SK-N-SH treated with all-trans-retinoic acid at 6 μM for 48 hours (cell line): ENCODE data around the gene SEMA5B.

Source experiments
- ATAC-seq: fragments of 200-7000 bp; cut with Tn5 transposase; 3 replicates; pipeline ENCODE4 v1.9.1; 2020; ENCODE audit warnings: mild to moderate bottlenecking, moderate library complexity
- ARNTL ChIP-seq: fragments of 450-650 bp; formaldehyde crosslinking; IDR thresholded peaks from 2 replicates; pipeline ENCODE4 v1.5.0; 2020; ENCODE audit warnings: low read depth, mild to moderate bottlenecking, moderate library complexity, borderline replicate concordance
- BACH2 ChIP-seq: fragments of 250-450 bp; sonication (Bioruptor Pico); IDR thresholded peaks from 2 replicates; pipeline ENCODE4 v1.9.0; 2021; ENCODE audit warnings: mild to moderate bottlenecking, borderline replicate concordance
- CSDC2 ChIP-seq: fragments of 250-450 bp; sonication (Bioruptor Pico); IDR thresholded peaks from 2 replicates; pipeline ENCODE4 v1.5.0; 2020; ENCODE audit warnings: mild to moderate bottlenecking, moderate library complexity
- ESRRG ChIP-seq: fragments of 250-450 bp; sonication (Bioruptor Pico); IDR thresholded peaks from 2 replicates; pipeline ENCODE4 v1.6.1; 2021; ENCODE audit warnings: mild to moderate bottlenecking
- GLIS3 ChIP-seq: fragments of 250-450 bp; sonication (Bioruptor Pico); IDR thresholded peaks from 2 replicates; pipeline ENCODE4 v1.5.0; 2020; ENCODE audit warnings: mild to moderate bottlenecking, moderate library complexity
- ISL1 ChIP-seq: fragments of 250-450 bp; sonication (Bioruptor Pico); IDR thresholded peaks from 2 replicates; pipeline ENCODE4 v2.1.2; 2022; ENCODE audit warnings: mild to moderate bottlenecking, moderate library complexity
- POU6F1 ChIP-seq: fragments of 250-450 bp; sonication (Bioruptor Pico); IDR thresholded peaks from 2 replicates; pipeline ENCODE4 v1.8.0; 2021; ENCODE audit warnings: low read depth, mild to moderate bottlenecking, moderate library complexity, borderline replicate concordance
- PPARA ChIP-seq: fragments of 250-450 bp; sonication (Bioruptor Pico); IDR thresholded peaks from 2 replicates; pipeline ENCODE4 v1.5.0; 2020; ENCODE audit warnings: mild to moderate bottlenecking, borderline replicate concordance
- RARB ChIP-seq: fragments of 250-450 bp; sonication (Bioruptor Pico); IDR thresholded peaks from 2 replicates; pipeline ENCODE4 v1.8.0; 2021; ENCODE audit warnings: mild to moderate bottlenecking, moderate library complexity
- SNAI2 ChIP-seq: fragments of 250-450 bp; sonication (Bioruptor Pico); IDR thresholded peaks from 2 replicates; pipeline ENCODE4 v1.5.0; 2020; ENCODE audit warnings: mild to moderate bottlenecking, moderate library complexity
- TCF4 ChIP-seq: fragments of 250-450 bp; sonication (Bioruptor Pico); IDR thresholded peaks from 2 replicates; pipeline ENCODE4 v1.8.0; 2021; ENCODE audit warnings: mild to moderate bottlenecking, moderate library complexity, borderline replicate concordance
- TOX ChIP-seq: fragments of 250-450 bp; sonication (Bioruptor Pico); IDR thresholded peaks from 2 replicates; pipeline ENCODE4 v1.8.0; 2021; ENCODE audit warnings: mild to moderate bottlenecking, moderate library complexity, borderline replicate concordance
- TSHZ2 ChIP-seq: fragments of 250-450 bp; sonication (Bioruptor Pico); IDR thresholded peaks from 2 replicates; pipeline ENCODE4 v1.5.0; 2020; ENCODE audit warnings: mild to moderate bottlenecking, moderate library complexity
- ZFP3 ChIP-seq: fragments of 250-450 bp; sonication (Bioruptor Pico); IDR thresholded peaks from 2 replicates; pipeline ENCODE4 v1.5.0; 2020; ENCODE audit warnings: mild to moderate bottlenecking, moderate library complexity
- ZFP30 ChIP-seq: fragments of 450-650 bp; formaldehyde crosslinking; IDR thresholded peaks from 2 replicates; pipeline ENCODE4 v1.5.0; 2022; ENCODE audit warnings: mild to moderate bottlenecking, moderate library complexity
- ZNF565 ChIP-seq: fragments of 450-650 bp; formaldehyde crosslinking; conservative IDR thresholded peaks from 2 replicates; pipeline ENCODE4 v1.5.0; 2020; ENCODE audit warnings: low read depth, mild to moderate bottlenecking, moderate library complexity
- ZNF70 ChIP-seq: fragments of 450-650 bp; formaldehyde crosslinking; IDR thresholded peaks from 2 replicates; pipeline ENCODE4 v1.5.0; 2020; ENCODE audit warnings: mild to moderate bottlenecking, moderate library complexity
- ZNF8 ChIP-seq: fragments of 450-650 bp; formaldehyde crosslinking; IDR thresholded peaks from 2 replicates; pipeline ENCODE4 v1.5.0; 2020; ENCODE audit warnings: mild to moderate bottlenecking, moderate library complexity
- TF ChIP-seq, protein P1 (sequence below): fragments of 250-450 bp; sonication (Bioruptor Pico); IDR thresholded peaks from 2 replicates; pipeline ENCODE4 v1.5.1; 2020; ENCODE audit warnings: low read depth, mild to moderate bottlenecking, moderate library complexity
- TF ChIP-seq, protein P2 (sequence below): fragments of 250-450 bp; sonication (Bioruptor Pico); IDR thresholded peaks from 2 replicates; pipeline ENCODE4 v1.5.1; 2021; ENCODE audit warnings: mild to moderate bottlenecking, moderate library complexity
- TF ChIP-seq, protein P3 (sequence below): fragments of 250-450 bp; sonication (Bioruptor Pico); IDR thresholded peaks from 2 replicates; pipeline ENCODE4 v1.8.0; 2020; ENCODE audit warnings: mild to moderate bottlenecking, moderate library complexity, borderline replicate concordance

The SEMA5B gene

GRCh38 chr3:122947196-122947595 is 80.4 kb downstream of the SEMA5B start:
- no peak for ATAC-seq
- no peak for TF ChIP-seq SNAI2 (CRISPR knock-in tag)
- no peak for TF ChIP-seq ZNF8 (CRISPR knock-in tag)
- TF ChIP-seq TOX (CRISPR knock-in tag) = no peak
- TF ChIP-seq BACH2 = no peak
- no peak for TF ChIP-seq ARNTL (CRISPR knock-in tag)
- no peak for TF ChIP-seq TCF4
- TF ChIP-seq ZNF70 (CRISPR knock-in tag) = no peak
- TF ChIP-seq ESRRG (CRISPR knock-in tag) = no peak
- no peak for TF ChIP-seq ZFP30 (CRISPR knock-in tag)
- no peak for TF ChIP-seq TSHZ2 (CRISPR knock-in tag)
- TF ChIP-seq POU6F1 (CRISPR knock-in tag) = no peak
- TF ChIP-seq, protein P1, sequence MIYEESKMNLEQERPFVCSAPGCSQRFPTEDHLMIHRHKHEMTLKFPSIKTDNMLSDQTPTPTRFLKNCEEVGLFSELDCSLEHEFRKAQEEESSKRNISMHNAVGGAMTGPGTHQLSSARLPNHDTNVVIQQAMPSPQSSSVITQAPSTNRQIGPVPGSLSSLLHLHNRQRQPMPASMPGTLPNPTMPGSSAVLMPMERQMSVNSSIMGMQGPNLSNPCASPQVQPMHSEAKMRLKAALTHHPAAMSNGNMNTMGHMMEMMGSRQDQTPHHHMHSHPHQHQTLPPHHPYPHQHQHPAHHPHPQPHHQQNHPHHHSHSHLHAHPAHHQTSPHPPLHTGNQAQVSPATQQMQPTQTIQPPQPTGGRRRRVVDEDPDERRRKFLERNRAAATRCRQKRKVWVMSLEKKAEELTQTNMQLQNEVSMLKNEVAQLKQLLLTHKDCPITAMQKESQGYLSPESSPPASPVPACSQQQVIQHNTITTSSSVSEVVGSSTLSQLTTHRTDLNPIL (CRISPR knock-in tag) = no peak
- no peak for TF ChIP-seq ZNF565 (CRISPR knock-in tag)
- no peak for TF ChIP-seq ZFP3
- TF ChIP-seq, protein P2, sequence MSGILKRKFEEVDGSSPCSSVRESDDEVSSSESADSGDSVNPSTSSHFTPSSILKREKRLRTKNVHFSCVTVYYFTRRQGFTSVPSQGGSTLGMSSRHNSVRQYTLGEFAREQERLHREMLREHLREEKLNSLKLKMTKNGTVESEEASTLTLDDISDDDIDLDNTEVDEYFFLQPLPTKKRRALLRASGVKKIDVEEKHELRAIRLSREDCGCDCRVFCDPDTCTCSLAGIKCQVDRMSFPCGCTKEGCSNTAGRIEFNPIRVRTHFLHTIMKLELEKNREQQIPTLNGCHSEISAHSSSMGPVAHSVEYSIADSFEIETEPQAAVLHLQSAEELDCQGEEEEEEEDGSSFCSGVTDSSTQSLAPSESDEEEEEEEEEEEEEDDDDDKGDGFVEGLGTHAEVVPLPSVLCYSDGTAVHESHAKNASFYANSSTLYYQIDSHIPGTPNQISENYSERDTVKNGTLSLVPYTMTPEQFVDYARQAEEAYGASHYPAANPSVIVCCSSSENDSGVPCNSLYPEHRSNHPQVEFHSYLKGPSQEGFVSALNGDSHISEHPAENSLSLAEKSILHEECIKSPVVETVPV (CRISPR knock-in tag) = no peak
- TF ChIP-seq CSDC2 = no peak
- no peak for TF ChIP-seq RARB (CRISPR knock-in tag)
- TF ChIP-seq ISL1 (CRISPR knock-in tag) = no peak
- TF ChIP-seq GLIS3 (CRISPR knock-in tag) = no peak

GRCh38 chr3:122946185-122946584 is 81.4 kb downstream of the SEMA5B start:
- no peak for ATAC-seq
- TF ChIP-seq ISL1 (CRISPR knock-in tag) (no peak), GLIS3 (CRISPR knock-in tag) (no peak), ZFP30 (CRISPR knock-in tag) (no peak), BACH2 (no peak), PPARA (no peak), POU6F1 (CRISPR knock-in tag) (no peak)
- TF ChIP-seq, protein P1 (CRISPR knock-in tag) = no peak
- TF ChIP-seq, all 23 proteins: peak for 0

DNA sequence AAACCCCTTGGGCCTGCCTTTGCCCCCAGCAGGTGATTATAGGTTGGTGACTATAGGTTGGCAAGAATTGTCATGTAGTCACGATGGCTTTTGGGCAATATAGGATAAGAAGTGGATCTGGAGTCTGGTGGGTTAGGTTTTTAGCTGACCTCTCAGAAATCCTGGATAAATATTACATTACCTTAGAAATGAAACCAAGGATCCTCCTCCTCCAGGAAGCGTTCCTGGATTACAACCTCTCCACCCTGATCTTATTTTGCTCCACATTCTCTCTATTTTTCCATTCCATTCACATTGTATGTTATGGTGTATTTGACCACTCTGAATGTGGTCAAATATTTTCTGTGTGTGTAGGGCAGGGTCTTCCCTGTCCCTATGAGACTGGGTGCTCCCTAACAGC is 82.3 kb downstream of the SEMA5B start:
- no peak for ATAC-seq
- no peak for TF ChIP-seq TCF4
- TF ChIP-seq POU6F1 (CRISPR knock-in tag) = no peak
- TF ChIP-seq CSDC2 = no peak
- TF ChIP-seq, protein P3, sequence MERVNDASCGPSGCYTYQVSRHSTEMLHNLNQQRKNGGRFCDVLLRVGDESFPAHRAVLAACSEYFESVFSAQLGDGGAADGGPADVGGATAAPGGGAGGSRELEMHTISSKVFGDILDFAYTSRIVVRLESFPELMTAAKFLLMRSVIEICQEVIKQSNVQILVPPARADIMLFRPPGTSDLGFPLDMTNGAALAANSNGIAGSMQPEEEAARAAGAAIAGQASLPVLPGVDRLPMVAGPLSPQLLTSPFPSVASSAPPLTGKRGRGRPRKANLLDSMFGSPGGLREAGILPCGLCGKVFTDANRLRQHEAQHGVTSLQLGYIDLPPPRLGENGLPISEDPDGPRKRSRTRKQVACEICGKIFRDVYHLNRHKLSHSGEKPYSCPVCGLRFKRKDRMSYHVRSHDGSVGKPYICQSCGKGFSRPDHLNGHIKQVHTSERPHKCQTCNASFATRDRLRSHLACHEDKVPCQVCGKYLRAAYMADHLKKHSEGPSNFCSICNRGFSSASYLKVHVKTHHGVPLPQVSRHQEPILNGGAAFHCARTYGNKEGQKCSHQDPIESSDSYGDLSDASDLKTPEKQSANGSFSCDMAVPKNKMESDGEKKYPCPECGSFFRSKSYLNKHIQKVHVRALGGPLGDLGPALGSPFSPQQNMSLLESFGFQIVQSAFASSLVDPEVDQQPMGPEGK = no peak
- TF ChIP-seq, all 23 proteins: peak for 0
